HG02642 (cell line): ENCODE results near the gene PRSS33.

Source experiments
- ATAC-seq: cut with Tn5 transposase; IDR thresholded peaks from one replicate; pipeline ENCODE4 v1.9.1; 2021; ENCODE audit warnings: mild to moderate bottlenecking; ENCODE audit not compliant: unreplicated experiment, poor library complexity

The PRSS33 gene

GRCh38 chr16:2748757-2749455 lies 38.5 kb downstream of the PRSS33 start:
- no peak for ATAC-seq

- no peak for ATAC-seq
These were observed 41.4 kb downstream of the PRSS33 start for GRCh38 chr16:2745961-2746360.

GRCh38 chr16:2745116-2745890 lies 42.1 kb downstream of the PRSS33 start:
- ATAC-seq = no peak

GRCh38 chr16:2744711-2745110 lies 42.6 kb downstream of the PRSS33 start:
- ATAC-seq = no peak

- no peak for ATAC-seq
These were observed 44.2 kb downstream of the PRSS33 start for GRCh38 chr16:2743007-2743810.

GRCh38 chr16:2742323-2743006 lies 44.9 kb downstream of the PRSS33 start:
- ATAC-seq = no peak

GRCh38 chr16:2741168-2741567 lies 46.2 kb downstream of the PRSS33 start:
- no peak for ATAC-seq

GRCh38 chr16:2740476-2740875 lies 46.9 kb downstream of the PRSS33 start:
- no peak for ATAC-seq

- no peak for ATAC-seq
These were observed 47.5 kb downstream of the PRSS33 start for GRCh38 chr16:2739625-2740430.

- ATAC-seq = no peak
These were observed 48.7 kb downstream of the PRSS33 start for GRCh38 chr16:2738615-2739014.

GRCh38 chr16:2737895-2738418 lies 49.4 kb downstream of the PRSS33 start:
- no peak for ATAC-seq

- ATAC-seq = no peak
These were observed 50.1 kb downstream of the PRSS33 start for GRCh38 chr16:2737238-2737605.

- no peak for ATAC-seq
These were observed 50.7 kb downstream of the PRSS33 start for GRCh38 chr16:2736476-2737237.

- no peak for ATAC-seq
These were observed 52.4 kb downstream of the PRSS33 start for GRCh38 chr16:2734844-2735515.
